H1 (cell line): Measurements from ENCODE around the gene TSPAN5. TPM values are rescaled to one million over a fixed set of nuclear protein-coding genes. Genes with fewer than 3 reads are reported as not detected.

Experiments
- CTCF ChIA-PET: fragments of 300-600 bp; sonication (Branson Sonifier 250); formaldehyde crosslinking; loops from one replicate; lab custom pipeline; 2021; ENCODE audit not compliant: partially characterized antibody; lab: Charles Lee
- POLR2A ChIA-PET: fragments of 300-600 bp; sonication (Branson Sonifier 250); formaldehyde crosslinking; loops from one replicate; lab custom pipeline; 2021; ENCODE audit warnings: inconsistent platforms; ENCODE audit not compliant: partially characterized antibody; lab: Charles Lee
- DNase-seq, 2 experiments: peaks; one replicate each; pipeline versions ENCODE4 v3.0.0 to v3.0.0-alpha.2; 2010 to 2022; ENCODE audit warnings: low spot score in 2 of 2, low read depth in 1 of 2, mixed read lengths in 1 of 2
- FAIRE-seq: peaks from 2 replicates; lab custom pipeline; 2011; peaks lifted over from hg19 to GRCh38; lab: Jason Lieb, UNC
- H2AFZ ChIP-seq: 2 replicates; pipeline ENCODE4 v1.8.1; 2012; ENCODE audit warnings: low read length, inconsistent platforms
- H2AK5ac ChIP-seq: 2 replicates; pipeline ENCODE4 v1.6.1; 2013; ENCODE audit warnings: low read depth, low read length
- H2BK120ac ChIP-seq: replicated peaks from 2 replicates; pipeline ENCODE3; 2013; ENCODE audit warnings: low read depth, low read length, inconsistent platforms
- H2BK12ac ChIP-seq: 2 replicates; pipeline ENCODE4 v1.6.1; 2013; ENCODE audit warnings: low read depth, low read length
- H2BK15ac ChIP-seq: 2 replicates; pipeline ENCODE4 v1.6.1; 2013; ENCODE audit warnings: low read length
- H2BK20ac ChIP-seq: 2 replicates; pipeline ENCODE4 v1.6.1; 2013; ENCODE audit warnings: low read length
- H2BK5ac ChIP-seq: 2 replicates; pipeline ENCODE4 v1.6.1; 2013; ENCODE audit warnings: low read depth, low read length
- H3K14ac ChIP-seq: 2 replicates; pipeline ENCODE4 v1.6.1; 2013; ENCODE audit warnings: inconsistent platforms; ENCODE audit not compliant: insufficient read length
- H3K18ac ChIP-seq: 2 replicates; pipeline ENCODE4 v1.6.1; 2013; ENCODE audit warnings: low read length; ENCODE audit errors: extremely low read depth
- H3K23ac ChIP-seq: 2 replicates; pipeline ENCODE4 v1.6.1; 2013; ENCODE audit warnings: inconsistent platforms; ENCODE audit not compliant: insufficient read length
- H3K23me2 ChIP-seq: 2 replicates; pipeline ENCODE4 v1.6.1; 2013; ENCODE audit warnings: low read depth, low read length
- H3K27ac ChIP-seq: 2 replicates; pipeline ENCODE4 v1.6.1; 2011; ENCODE audit warnings: low read depth, low read length, inconsistent platforms
- H3K27me3 ChIP-seq, 4 experiments: replicated peaks in 1 of 4; 1 replicate in 1 of 4; 2 replicates in 3 of 4; pipeline versions ENCODE4 v1.6.1 to v1.8.1; 2011 to 2013; ENCODE audit warnings: low read length in 3 of 4, mild to moderate bottlenecking in 3 of 4, inconsistent platforms in 2 of 4, mixed read lengths in 2 of 4, moderate library complexity in 1 of 4; ENCODE audit not compliant: control insufficient read depth in 3 of 4, insufficient read depth in 3 of 4; ENCODE audit errors: extremely low read depth in 1 of 4
- H3K36me3 ChIP-seq, 4 experiments: 2 replicates each; pipeline versions ENCODE4 v1.6.1 to v1.8.1; 2011 to 2013; ENCODE audit warnings: mild to moderate bottlenecking in 4 of 4, low read length in 3 of 4, moderate library complexity in 2 of 4, control low read depth in 1 of 4, inconsistent platforms in 1 of 4; ENCODE audit not compliant: insufficient read depth in 4 of 4, control insufficient read depth in 2 of 4
- H3K4ac ChIP-seq: replicated peaks from 2 replicates; pipeline ENCODE3; 2013; ENCODE audit warnings: low read length, low read depth, mixed read lengths, inconsistent platforms; ENCODE audit not compliant: insufficient read length
- H3K4me1 ChIP-seq, 4 experiments: replicated peaks in 1 of 4; 1 replicate in 1 of 4; 2 replicates in 3 of 4; pipeline versions ENCODE4 v1.6.1 to v1.8.1; 2011 to 2013; ENCODE audit warnings: low read length in 3 of 4, inconsistent platforms in 2 of 4, mixed read lengths in 1 of 4; ENCODE audit not compliant: insufficient read depth in 4 of 4, control insufficient read depth in 3 of 4
- H3K4me2 ChIP-seq, 2 experiments: 2 replicates each; pipeline versions ENCODE4 v1.6.1 to v1.8.1; 2011 to 2013; ENCODE audit warnings: low read depth in 2 of 2, low read length in 2 of 2, control low read depth in 1 of 2, inconsistent platforms in 1 of 2, mild to moderate bottlenecking in 1 of 2; ENCODE audit not compliant: insufficient read depth in 1 of 2
- H3K4me3 ChIP-seq, 4 experiments: fragments of 200-600, 300-600 bp in 1 of 4; sonication (generic), shearing (Covaris generic), sonication (Bioruptor Twin) in 1 of 4; 2 replicates each; pipeline versions ENCODE4 v1.5.1 to v1.8.1; 2011 to 2016; ENCODE audit warnings: low read length in 4 of 4, low read depth in 3 of 4, control low read depth in 2 of 4, inconsistent platforms in 2 of 4, mild to moderate bottlenecking in 2 of 4, mixed read lengths in 1 of 4, moderate library complexity in 1 of 4; ENCODE audit not compliant: insufficient read depth in 2 of 4; ENCODE audit errors: extremely low read depth in 1 of 4
- H3K56ac ChIP-seq: replicated peaks from 2 replicates; pipeline ENCODE3; 2013; ENCODE audit warnings: low read depth, mild to moderate bottlenecking, mixed read lengths, low read length, inconsistent platforms; ENCODE audit not compliant: insufficient read length
- H3K79me1 ChIP-seq: 2 replicates; pipeline ENCODE4 v1.6.1; 2013; ENCODE audit warnings: low read depth, low read length, control low read depth
- H3K79me2 ChIP-seq, 2 experiments: 2 replicates each; pipeline versions ENCODE4 v1.6.1 to v1.8.1; 2012 to 2013; ENCODE audit warnings: low read length in 2 of 2, mild to moderate bottlenecking in 2 of 2, inconsistent platforms in 1 of 2; ENCODE audit not compliant: insufficient read depth in 2 of 2, control insufficient read depth in 1 of 2
- H3K9ac ChIP-seq, 4 experiments: replicated peaks in 1 of 4; 1 replicate in 1 of 4; 2 replicates in 3 of 4; pipeline versions ENCODE4 v1.6.1 to v1.8.1; 2011 to 2013; ENCODE audit warnings: low read depth in 3 of 4, low read length in 3 of 4, control low read depth in 2 of 4, mild to moderate bottlenecking in 2 of 4, moderate library complexity in 2 of 4, inconsistent platforms in 1 of 4; ENCODE audit errors: extremely low read depth in 1 of 4
- H3K9me3 ChIP-seq, 2 experiments: 2 replicates each; pipeline versions ENCODE4 v1.6.1 to v1.8.1; 2012 to 2013; ENCODE audit warnings: mild to moderate bottlenecking in 2 of 2, moderate library complexity in 2 of 2, control low read depth in 1 of 2, inconsistent platforms in 1 of 2, low read depth in 1 of 2, low read length in 1 of 2, mixed read lengths in 1 of 2; ENCODE audit not compliant: insufficient read depth in 2 of 2
- H4K20me1 ChIP-seq, 2 experiments: replicated peaks in 1 of 2; 2 replicates each; pipeline versions ENCODE3 to v1.8.1; 2011 to 2013; ENCODE audit warnings: inconsistent platforms in 2 of 2, low read length in 2 of 2, mild to moderate bottlenecking in 1 of 2; ENCODE audit not compliant: insufficient read depth in 2 of 2, control insufficient read depth in 1 of 2
- H4K5ac ChIP-seq: 2 replicates; pipeline ENCODE4 v1.6.1; 2013; ENCODE audit warnings: low read length, low read depth, mixed read lengths, inconsistent platforms; ENCODE audit not compliant: insufficient read length
- H4K8ac ChIP-seq: 2 replicates; pipeline ENCODE4 v1.8.0; 2013; ENCODE audit warnings: mild to moderate bottlenecking, moderate library complexity, low read length, inconsistent platforms; ENCODE audit not compliant: insufficient read depth; ENCODE audit errors: extremely low read depth
- H4K91ac ChIP-seq: replicated peaks from 2 replicates; pipeline ENCODE3; 2013; ENCODE audit warnings: low read length, mixed read lengths, inconsistent platforms; ENCODE audit not compliant: insufficient read length
- CBX8 ChIP-seq: fragments of 300-800, 300-1000 bp; sonication (generic); IDR thresholded peaks from 2 replicates; pipeline ENCODE4 v1.7.1; 2016; ENCODE audit warnings: low read depth, low read length, borderline replicate concordance
- CHD1 ChIP-seq: IDR thresholded peaks from 2 replicates; pipeline ENCODE4 v1.6.1; 2012; ENCODE audit warnings: low read depth, low read length, improper control_type of control experiment
- CHD2 ChIP-seq: IDR thresholded peaks from 2 replicates; pipeline ENCODE4 v1.6.1; 2012; ENCODE audit warnings: low read length, improper control_type of control experiment
- FOSL1 ChIP-seq: IDR thresholded peaks from 2 replicates; pipeline ENCODE4 v1.6.1; 2011; ENCODE audit warnings: mild to moderate bottlenecking, low read depth, low read length, moderate library complexity; ENCODE audit not compliant: insufficient read depth
- GABPA ChIP-seq: IDR thresholded peaks from 2 replicates; pipeline ENCODE4 v1.6.1; 2011; ENCODE audit warnings: mild to moderate bottlenecking, low read length, moderate library complexity, borderline replicate concordance; ENCODE audit not compliant: insufficient read depth
- JUND ChIP-seq: IDR thresholded peaks from 2 replicates; pipeline ENCODE4 v1.6.1; 2011; ENCODE audit warnings: mild to moderate bottlenecking, improper control_type of control experiment, low read length
- SAP30 ChIP-seq: fragments of 300-600 bp; sonication (generic); IDR thresholded peaks from 2 replicates; pipeline ENCODE4 v1.7.1; 2012; ENCODE audit warnings: low read length, moderate library complexity, mild to moderate bottlenecking, inconsistent platforms; ENCODE audit not compliant: insufficient read depth, insufficient replicate concordance
- TEAD4 ChIP-seq: IDR thresholded peaks from 2 replicates; pipeline ENCODE4 v1.6.1; 2012; ENCODE audit warnings: low read depth, low read length, inconsistent platforms, mixed read lengths
- ZNF274 ChIP-seq: IDR thresholded peaks from 2 replicates; pipeline ENCODE4 v1.7.0; 2012; ENCODE audit warnings: low read length, borderline replicate concordance; ENCODE audit errors: extremely low read depth
- WGBS, 2 experiments: shearing (Covaris generic) in 1 of 2; methylation state at CpG; one replicate each; pipeline versions ENCODE4 v1.1.6 to v1.1.7; 2013 to 2015; ENCODE audit warnings: low lambda C conversion rate in 2 of 2, mixed read lengths in 2 of 2, inconsistent platforms in 1 of 2, low coverage in 1 of 2, missing lambda C conversion rate in 1 of 2; ENCODE audit not compliant: insufficient replicate concordance in 2 of 2, insufficient coverage in 1 of 2, insufficient read length in 1 of 2; ENCODE audit errors: extremely low coverage in 1 of 2, missing lambda C conversion rate in 1 of 2; 5-methylcytosine and 5-hydroxymethylcytosine counted together
- polyA plus RNA-seq, 7 experiments: library from polyadenylated mRNA; depleted of rRNA in 3 of 7; stranded (reverse) in 5 of 7; unstranded in 2 of 7; fragments of >200 nt in 5 of 7; fragments of 200-250 nt in 2 of 7; gene quantifications; 1 replicate in 5 of 7; 2 replicates in 1 of 7; 4 replicates in 1 of 7; pipeline versions ENCODE4 v1.2.1 to v1.2.3, GENCODE V29; 2011 to 2013; ENCODE audit warnings: missing spikeins in 2 of 7, mixed read lengths in 2 of 7
- total RNA-seq: library from RNA; stranded (reverse); fragmentation: NEBNext Ultra II Directional; extraction: Animal tissue kit (Norgen Biotek cat#: 25700); gene quantifications from 2 replicates; pipeline ENCODE4 v1.2.1, GENCODE V29; 2021
- TF ChIP-seq, protein P1 (sequence below): IDR thresholded peaks from 2 replicates; pipeline ENCODE4 v1.6.1; 2012; ENCODE audit warnings: low read length, inconsistent platforms
- TF ChIP-seq, protein P2 (sequence below): IDR thresholded peaks from 2 replicates; pipeline ENCODE4 v1.6.1; 2012; ENCODE audit warnings: inconsistent platforms

TSPAN5 gene
- total and polyA plus RNA-seq, 2 of the 8 experiments (the other 6 are each of a cell fraction or from before 2014, with no cell fraction given) = 17.6 to 21.2 TPM

DNA sequence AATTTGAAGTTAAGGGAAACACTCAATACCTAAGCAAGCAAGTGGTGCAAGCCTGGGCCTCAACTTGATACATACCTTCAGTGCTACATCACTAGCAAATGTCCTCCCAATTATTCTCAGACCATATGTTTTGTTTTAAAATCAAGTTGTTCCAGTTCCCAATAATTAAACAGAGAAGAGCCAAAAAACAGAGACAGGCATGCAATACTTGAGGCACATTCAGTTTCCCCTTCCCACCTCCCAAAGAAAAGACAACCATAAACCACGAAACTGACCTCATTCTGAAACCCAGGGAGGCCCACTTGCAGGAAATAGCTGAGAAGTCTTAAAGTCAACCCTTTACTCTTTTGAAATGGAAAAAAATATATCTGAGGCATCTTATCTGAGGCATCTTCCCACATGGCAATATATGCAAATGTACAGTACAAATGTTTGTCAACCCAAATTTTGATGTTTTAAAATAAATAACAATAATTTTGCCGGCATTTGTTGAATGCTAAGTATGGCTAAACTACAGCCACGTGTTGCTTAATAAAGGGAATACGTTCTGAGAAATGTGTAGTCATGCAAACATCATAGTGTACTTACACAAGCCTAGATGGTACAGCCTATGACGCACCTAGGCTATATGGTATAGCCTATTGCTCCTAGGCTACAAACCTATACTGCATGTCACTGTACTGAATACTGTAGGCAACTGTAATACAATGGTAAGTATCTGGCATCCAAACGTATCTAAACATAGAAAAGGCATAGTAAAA lies 147.5 kb downstream of the TSPAN5 start:
- H4K91ac ChIP-seq = no peak overlapping the region
- WGBS, 2 experiments = 94% methylated on average over 6 of the region's 6 CpGs; no CpG with 5 or more reads in 1 of the 2 experiments
- H3K27me3 ChIP-seq = no peaks in the 10 kb centered on the region
- H4K20me1 ChIP-seq = no peaks in the 10 kb centered on the region
- no peak overlapping the region for H4K5ac ChIP-seq
- H3K4ac ChIP-seq = no peak overlapping the region
- no peak overlapping the region for H3K4me3 ChIP-seq
- no peak overlapping the region for H2BK5ac ChIP-seq
- no peaks in the 10 kb centered on the region; the same call in 1 of the 2 replicates for H3K79me1 ChIP-seq
- POLR2A ChIA-PET = no interaction called here
- H2AK5ac ChIP-seq = no peak overlapping the region
- H3K9me3 ChIP-seq = no peaks in the 10 kb centered on the region
- H3K4me2 ChIP-seq = no peak overlapping the region
- H2BK120ac ChIP-seq = no peak overlapping the region
- H3K36me3 ChIP-seq = no peaks in the 10 kb centered on the region
- no peak overlapping the region for H3K9ac ChIP-seq
- H3K23me2 ChIP-seq = no peaks in the 10 kb centered on the region
- DNase-seq = no peak
- H2AFZ ChIP-seq = no peak overlapping the region
- no peak overlapping the region for H3K23ac ChIP-seq
- no peak overlapping the region for H3K27ac ChIP-seq
- FAIRE-seq = no peak
- no peak overlapping the region for H2BK20ac ChIP-seq
- H4K8ac ChIP-seq = no peak overlapping the region
- no peak overlapping the region for H3K14ac ChIP-seq
- H3K79me2 ChIP-seq = no peaks in the 10 kb centered on the region; a peak in 1 of 4 replicates
- H3K4me1 ChIP-seq = peaks cover 0 to 11% (median 5%) of the 10 kb centered on the region in 4 experiments; a peak in 4 of 7 replicates
- no peak overlapping the region for H2BK12ac ChIP-seq
- CTCF ChIA-PET = interaction anchor here (1.0 to 1.2 kb wide), 4 partner anchors 12 to 177 kb away, joined by 3 to 4 read pairs (median 3); no protein-coding TSS in a partner anchor
- no peak overlapping the region for H3K56ac ChIP-seq
- H2BK15ac ChIP-seq = no peak overlapping the region
- H3K18ac ChIP-seq = no peak overlapping the region
- TF ChIP-seq CHD1 (no peak), CHD2 (no peak), JUND (no peak), TEAD4 (no peak), SAP30 (no peak), ZNF274 (no peak), CBX8 (no peak), FOSL1 (no peak), GABPA (no peak)
- TF ChIP-seq, protein P1, sequence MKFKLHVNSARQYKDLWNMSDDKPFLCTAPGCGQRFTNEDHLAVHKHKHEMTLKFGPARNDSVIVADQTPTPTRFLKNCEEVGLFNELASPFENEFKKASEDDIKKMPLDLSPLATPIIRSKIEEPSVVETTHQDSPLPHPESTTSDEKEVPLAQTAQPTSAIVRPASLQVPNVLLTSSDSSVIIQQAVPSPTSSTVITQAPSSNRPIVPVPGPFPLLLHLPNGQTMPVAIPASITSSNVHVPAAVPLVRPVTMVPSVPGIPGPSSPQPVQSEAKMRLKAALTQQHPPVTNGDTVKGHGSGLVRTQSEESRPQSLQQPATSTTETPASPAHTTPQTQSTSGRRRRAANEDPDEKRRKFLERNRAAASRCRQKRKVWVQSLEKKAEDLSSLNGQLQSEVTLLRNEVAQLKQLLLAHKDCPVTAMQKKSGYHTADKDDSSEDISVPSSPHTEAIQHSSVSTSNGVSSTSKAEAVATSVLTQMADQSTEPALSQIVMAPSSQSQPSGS = no peak
- TF ChIP-seq, protein P2, sequence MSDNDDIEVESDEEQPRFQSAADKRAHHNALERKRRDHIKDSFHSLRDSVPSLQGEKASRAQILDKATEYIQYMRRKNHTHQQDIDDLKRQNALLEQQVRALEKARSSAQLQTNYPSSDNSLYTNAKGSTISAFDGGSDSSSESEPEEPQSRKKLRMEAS = no peak
